Measurements from ENCODE around the gene TRMT10A.

DNA sequence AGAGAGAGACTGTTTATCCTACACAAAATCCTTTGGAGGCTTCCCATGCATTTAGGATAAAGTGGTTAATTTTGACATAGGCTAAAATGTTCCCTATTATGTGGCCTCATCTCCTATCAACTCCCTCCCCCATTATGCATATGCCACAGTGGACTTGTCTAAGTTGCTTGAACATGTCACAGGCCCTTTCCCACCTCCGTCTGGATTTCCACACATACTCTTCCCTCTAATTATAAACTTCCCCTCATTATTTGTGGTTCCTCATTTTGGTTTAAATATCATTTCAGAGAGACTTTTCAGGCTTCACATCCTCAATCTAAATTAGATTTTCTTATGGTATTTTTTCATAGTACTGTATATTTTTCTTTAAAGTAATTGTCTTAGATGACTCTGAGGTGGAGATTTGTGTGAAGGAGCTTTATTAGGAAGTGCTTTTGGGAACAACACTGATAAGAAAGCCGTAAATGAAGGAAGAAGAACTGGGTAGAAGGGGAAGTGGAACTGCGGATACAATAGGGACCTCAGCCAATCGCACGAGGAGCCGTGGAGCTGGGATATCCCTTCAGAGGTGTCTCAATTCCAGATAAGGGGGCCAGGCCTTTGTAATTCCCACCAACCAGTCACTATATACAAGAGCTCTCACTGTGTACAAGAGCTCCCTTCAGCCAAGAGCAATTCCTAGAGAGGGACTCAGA lies 45.1 kb downstream of the TRMT10A start:
- TF ChIP-seq, protein P1, sequence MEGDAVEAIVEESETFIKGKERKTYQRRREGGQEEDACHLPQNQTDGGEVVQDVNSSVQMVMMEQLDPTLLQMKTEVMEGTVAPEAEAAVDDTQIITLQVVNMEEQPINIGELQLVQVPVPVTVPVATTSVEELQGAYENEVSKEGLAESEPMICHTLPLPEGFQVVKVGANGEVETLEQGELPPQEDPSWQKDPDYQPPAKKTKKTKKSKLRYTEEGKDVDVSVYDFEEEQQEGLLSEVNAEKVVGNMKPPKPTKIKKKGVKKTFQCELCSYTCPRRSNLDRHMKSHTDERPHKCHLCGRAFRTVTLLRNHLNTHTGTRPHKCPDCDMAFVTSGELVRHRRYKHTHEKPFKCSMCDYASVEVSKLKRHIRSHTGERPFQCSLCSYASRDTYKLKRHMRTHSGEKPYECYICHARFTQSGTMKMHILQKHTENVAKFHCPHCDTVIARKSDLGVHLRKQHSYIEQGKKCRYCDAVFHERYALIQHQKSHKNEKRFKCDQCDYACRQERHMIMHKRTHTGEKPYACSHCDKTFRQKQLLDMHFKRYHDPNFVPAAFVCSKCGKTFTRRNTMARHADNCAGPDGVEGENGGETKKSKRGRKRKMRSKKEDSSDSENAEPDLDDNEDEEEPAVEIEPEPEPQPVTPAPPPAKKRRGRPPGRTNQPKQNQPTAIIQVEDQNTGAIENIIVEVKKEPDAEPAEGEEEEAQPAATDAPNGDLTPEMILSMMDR (IDR thresholded peaks at IDR 0.05): no peak
- TF ChIP-seq POLR2A (IDR thresholded peaks at IDR 0.05): no peak
